GM19043 (cell line): ENCODE measurements around the gene LILRB4.
"Not testable (repeated sequence)": the region's sequence is repeated elsewhere in the genome, so short reads cannot be mapped to it uniquely, and the experiment has no call there.

ENCODE experiments used
- ATAC-seq: cut with Tn5 transposase; IDR thresholded peaks from one replicate; pipeline ENCODE4 v1.9.1; 2021; ENCODE audit warnings: low read depth; ENCODE audit not compliant: unreplicated experiment

The LILRB4 gene

GRCh38 chr19:54691582-54692297 is 29.0 kb downstream of the LILRB4 start:
- no peak for ATAC-seq

- ATAC-seq, result no peak
Observed at GRCh38 chr19:54692298-54692615, 29.5 kb downstream of the LILRB4 start.

GRCh38 chr19:54694648-54695047 is 31.9 kb downstream of the LILRB4 start:
- no peak for ATAC-seq

- no peak for ATAC-seq
Observed at GRCh38 chr19:54696117-54696548, 33.3 kb downstream of the LILRB4 start.

- ATAC-seq, result no peak
Observed at GRCh38 chr19:54696766-54697165, 34.0 kb downstream of the LILRB4 start.

GRCh38 chr19:54697716-54698115 is 34.9 kb downstream of the LILRB4 start:
- ATAC-seq, result not testable (repeated sequence)

GRCh38 chr19:54704928-54705327 is 42.1 kb downstream of the LILRB4 start:
- no peak for ATAC-seq

GRCh38 chr19:54707962-54708361 is 45.2 kb downstream of the LILRB4 start:
- no peak for ATAC-seq

- no peak for ATAC-seq
Observed at GRCh38 chr19:54708781-54709180, 46.0 kb downstream of the LILRB4 start.

- no peak for ATAC-seq
Observed at GRCh38 chr19:54709212-54709948, 46.6 kb downstream of the LILRB4 start.

GRCh38 chr19:54709956-54710355 is 47.2 kb downstream of the LILRB4 start:
- ATAC-seq, result not testable (repeated sequence)
